Fibroblast of pulmonary artery (primary cell): ENCODE results near the gene IFIT3.
"Not testable (repeated sequence)": the region's sequence is repeated elsewhere in the genome, so short reads cannot be mapped to it uniquely, and the experiment has no call there.

Source experiments
- DNase-seq: peaks from one replicate; pipeline ENCODE4 v3.0.0-alpha.2; 2010; ENCODE audit warnings: low read depth
- H3K4me3 ChIP-seq: replicated peaks from 2 replicates; pipeline ENCODE4 v1.5.1; 2011; ENCODE audit warnings: low read depth, mild to moderate bottlenecking, control low read depth, low read length, moderate library complexity
- TF ChIP-seq, protein P1 (sequence below): IDR thresholded peaks from 2 replicates; pipeline ENCODE4 v1.5.1; 2011; ENCODE audit warnings: mild to moderate bottlenecking, control low read depth, low read length, inconsistent platforms; ENCODE audit errors: missing control alignments

IFIT3 gene

GRCh38 chr10:89308736-89309135 is 19.1 kb upstream of the IFIT3 start:
- no peak for DNase-seq
- TF ChIP-seq, protein P1, sequence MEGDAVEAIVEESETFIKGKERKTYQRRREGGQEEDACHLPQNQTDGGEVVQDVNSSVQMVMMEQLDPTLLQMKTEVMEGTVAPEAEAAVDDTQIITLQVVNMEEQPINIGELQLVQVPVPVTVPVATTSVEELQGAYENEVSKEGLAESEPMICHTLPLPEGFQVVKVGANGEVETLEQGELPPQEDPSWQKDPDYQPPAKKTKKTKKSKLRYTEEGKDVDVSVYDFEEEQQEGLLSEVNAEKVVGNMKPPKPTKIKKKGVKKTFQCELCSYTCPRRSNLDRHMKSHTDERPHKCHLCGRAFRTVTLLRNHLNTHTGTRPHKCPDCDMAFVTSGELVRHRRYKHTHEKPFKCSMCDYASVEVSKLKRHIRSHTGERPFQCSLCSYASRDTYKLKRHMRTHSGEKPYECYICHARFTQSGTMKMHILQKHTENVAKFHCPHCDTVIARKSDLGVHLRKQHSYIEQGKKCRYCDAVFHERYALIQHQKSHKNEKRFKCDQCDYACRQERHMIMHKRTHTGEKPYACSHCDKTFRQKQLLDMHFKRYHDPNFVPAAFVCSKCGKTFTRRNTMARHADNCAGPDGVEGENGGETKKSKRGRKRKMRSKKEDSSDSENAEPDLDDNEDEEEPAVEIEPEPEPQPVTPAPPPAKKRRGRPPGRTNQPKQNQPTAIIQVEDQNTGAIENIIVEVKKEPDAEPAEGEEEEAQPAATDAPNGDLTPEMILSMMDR = no peak
- H3K4me3 ChIP-seq = no peak overlapping the region

- no peak overlapping the region for H3K4me3 ChIP-seq
Measured at GRCh38 chr10:89309156-89310055, 18.4 kb upstream of the IFIT3 start.

DNA sequence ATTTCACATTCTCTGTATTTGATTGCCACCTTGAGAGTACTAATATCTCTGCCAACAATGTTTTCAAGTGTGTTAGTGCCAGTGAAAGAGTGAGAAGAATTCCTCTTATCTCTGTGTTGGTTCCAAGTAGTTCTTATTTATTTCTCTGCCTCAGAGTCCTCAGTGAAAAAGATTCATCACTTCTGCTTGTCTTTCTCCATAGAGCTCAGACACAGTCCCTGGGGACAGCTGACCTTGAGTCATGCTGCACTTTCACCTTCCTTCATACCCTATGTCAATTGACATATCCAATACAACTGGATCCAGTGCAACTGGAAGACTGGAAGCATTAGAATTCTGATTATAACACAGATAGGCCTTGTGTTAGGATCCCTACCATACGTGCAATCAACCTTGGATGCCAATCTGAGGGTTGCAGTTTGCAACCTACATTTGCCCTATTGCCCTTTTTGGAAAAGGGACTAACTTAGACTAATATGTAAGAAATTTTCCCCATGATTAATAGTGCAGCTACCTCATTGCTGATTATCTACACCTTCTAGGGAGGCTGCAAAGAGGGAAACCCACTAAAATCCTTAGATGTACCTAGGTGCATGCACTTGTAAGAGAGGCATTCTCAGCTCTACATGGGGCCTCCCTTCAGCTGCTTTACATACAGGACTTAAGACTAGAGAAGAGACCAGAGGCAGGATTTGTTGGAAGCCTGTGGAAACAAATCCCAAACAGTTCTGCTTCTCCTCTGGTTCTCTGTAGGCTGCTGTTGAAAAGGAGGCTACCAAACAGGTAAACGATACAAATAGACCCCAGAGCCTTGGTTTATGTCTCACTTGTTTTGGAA is 17.5 kb upstream of the IFIT3 start:
- no peak for DNase-seq
- H3K4me3 ChIP-seq = no peak overlapping the region
- TF ChIP-seq, protein P1 = no peak

More at GRCh38 chr10:89309156-89310055, 18.4 kb upstream of the IFIT3 start:
- no peak for DNase-seq
- TF ChIP-seq, protein P1 = no peak

DNA sequence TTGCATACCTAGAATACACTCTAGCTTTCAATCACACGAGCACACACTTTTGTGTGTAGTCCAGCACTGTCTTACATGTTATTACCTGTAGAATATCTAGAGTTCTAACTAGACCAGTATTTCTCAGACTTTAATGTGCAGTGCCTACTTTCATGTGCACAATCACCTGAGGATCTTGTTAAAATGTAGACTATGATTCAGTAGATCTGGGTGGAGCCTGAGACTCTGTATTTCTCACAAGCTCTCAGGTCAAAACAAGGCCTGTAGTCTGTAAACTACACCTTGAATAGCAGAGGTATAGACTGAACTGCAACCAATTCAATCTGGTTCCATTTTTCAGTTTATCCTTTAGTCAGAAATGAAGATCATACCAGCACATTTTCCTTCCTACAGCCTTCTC is 14.8 kb upstream of the IFIT3 start:
- H3K4me3 ChIP-seq = no peak overlapping the region
- no peak for DNase-seq
- TF ChIP-seq, protein P1 = no peak

DNA sequence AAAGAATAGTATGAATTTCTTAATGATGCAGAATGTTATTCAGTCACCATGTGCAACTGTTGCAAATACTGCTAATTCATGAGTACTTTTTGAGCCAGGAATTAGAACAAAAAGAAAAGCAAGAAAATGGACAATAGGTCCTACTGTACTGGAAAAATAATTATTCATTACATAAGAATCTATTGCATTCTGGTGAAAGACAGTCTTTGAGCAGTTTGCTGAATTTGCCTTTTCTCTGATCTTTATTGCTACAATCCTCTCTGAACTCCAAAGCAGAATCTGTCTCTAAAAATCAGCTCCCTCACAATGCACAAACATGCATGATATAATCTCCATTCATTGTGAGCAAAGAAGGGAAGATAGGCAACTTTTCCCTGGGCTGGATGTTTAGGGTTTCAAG is 13.1 kb upstream of the IFIT3 start:
- no peak for DNase-seq
- no peak overlapping the region for H3K4me3 ChIP-seq
- TF ChIP-seq, protein P1 = no peak

DNA sequence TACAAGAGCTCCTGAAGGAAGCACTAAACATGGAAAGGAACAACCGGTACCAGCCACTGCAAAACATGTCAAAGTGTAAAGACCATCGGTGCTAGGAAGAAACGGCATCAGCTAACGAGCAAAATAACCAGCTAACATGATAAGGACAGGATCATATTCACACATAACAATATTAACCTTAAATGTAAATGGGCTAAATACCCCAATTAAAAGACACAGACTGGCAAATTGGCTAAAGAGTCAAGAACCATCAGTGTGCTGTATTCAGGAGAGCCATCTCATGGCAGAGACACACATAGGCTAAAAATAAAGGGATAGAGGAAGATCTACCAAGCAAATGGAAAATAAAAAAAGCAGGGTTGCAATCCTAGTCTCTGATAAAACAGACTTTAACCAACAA is 9.8 kb upstream of the IFIT3 start:
- not testable (repeated sequence) for DNase-seq, H3K4me3 ChIP-seq

- DNase-seq, H3K4me3 ChIP-seq: not testable (repeated sequence)
Measured at GRCh38 chr10:89325081-89325480, 2.7 kb upstream of the IFIT3 start.

DNA sequence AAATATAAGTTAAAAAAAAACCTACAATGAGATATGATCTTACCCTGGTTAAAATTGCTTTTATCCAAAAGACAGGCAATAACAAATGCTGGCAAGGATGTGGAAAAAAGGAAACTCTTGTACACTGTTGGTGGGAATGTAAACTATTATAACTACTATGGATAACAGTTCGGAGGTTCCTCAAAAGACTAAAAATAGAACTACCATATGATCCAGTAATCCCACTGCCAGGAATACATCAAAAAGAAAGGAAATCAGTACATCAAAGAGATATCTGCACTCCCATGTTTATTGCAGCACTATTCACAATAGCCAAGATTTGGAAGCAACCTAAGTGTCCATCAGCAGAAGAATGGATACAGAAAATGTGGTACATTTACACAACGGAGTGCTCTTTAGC is 1.9 kb upstream of the IFIT3 start:
- DNase-seq, H3K4me3 ChIP-seq: not testable (repeated sequence)
